NCI-H2081 (cell line): ENCODE data around the gene PRODH2.

Experiments
- DNase-seq, 2 experiments: peaks; one replicate each; lab custom pipeline; 2025; lab: John Stamatoyannopoulos, UW

Gene PRODH2

GRCh38 chr19:35812220-35813042 is at the start of gene PRODH2:
Gene PRODH2, minus strand, starts transcription at chr19:35812845. Its CDS starts 40 bp downstream, at chr19:35812805.
- no peak for DNase-seq

- no peak for DNase-seq
These were observed 49.1 kb upstream of the PRODH2 start for GRCh38 chr19:35861640-35862160.

GRCh38 chr19:35860818-35861639 is 48.4 kb upstream of the PRODH2 start:
- DNase-seq: no peak

GRCh38 chr19:35860436-35860817 is 47.8 kb upstream of the PRODH2 start:
- DNase-seq: no peak

GRCh38 chr19:35859414-35859813 is 46.8 kb upstream of the PRODH2 start:
- no peak for DNase-seq

- DNase-seq: no peak
These were observed 45.7 kb upstream of the PRODH2 start for GRCh38 chr19:35858311-35858710.

- no peak for DNase-seq
These were observed 44.0 kb upstream of the PRODH2 start, which contains the start of gene KIRREL2 for GRCh38 chr19:35856546-35857149. Gene KIRREL2, plus strand, starts transcription at chr19:35856911. Its CDS starts 209 bp downstream, at chr19:35857120.

- DNase-seq: no peak
These were observed 40.6 kb upstream of the PRODH2 start for GRCh38 chr19:35853038-35853756.

GRCh38 chr19:35852029-35852780 is 39.6 kb upstream of the PRODH2 start, which contains the start of gene NPHS1:
Gene NPHS1, minus strand, starts transcription at chr19:35852504. Its CDS starts 667 bp downstream, at chr19:35851837.
- no peak for DNase-seq

- no peak for DNase-seq
These were observed 38.8 kb upstream of the PRODH2 start for GRCh38 chr19:35851213-35852028.

GRCh38 chr19:35848919-35849505 is 36.4 kb upstream of the PRODH2 start:
- no peak for DNase-seq

- no peak for DNase-seq
These were observed 35.8 kb upstream of the PRODH2 start for GRCh38 chr19:35848486-35848885.

GRCh38 chr19:35847911-35848310 is 35.3 kb upstream of the PRODH2 start:
- DNase-seq: no peak

- DNase-seq: peak in 1 of 2 experiments; percentile 32
These were observed 33.5 kb upstream of the PRODH2 start for GRCh38 chr19:35846038-35846668.

- no peak for DNase-seq
These were observed 32.8 kb upstream of the PRODH2 start for GRCh38 chr19:35845215-35846037.

- no peak for DNase-seq
These were observed 32.0 kb upstream of the PRODH2 start for GRCh38 chr19:35844482-35845214.
